ENCODE results near the gene ATP23. TPM values are rescaled to one million over a fixed set of nuclear protein-coding genes. Genes with fewer than 3 reads are reported as not detected.

The ATP23 gene
- total RNA-seq, 2 donors from 2014 or later = 5.7 to 12.5 TPM

- Mint-ChIP-seq H3K9me3 (peaks cover 26% of the 10 kb centered on the region), H3K27ac (no peak overlapping the region), H3K4me3 (no peak overlapping the region), H3K36me3 (peaks cover 22% of the 10 kb centered on the region), H3K27me3 (peaks cover 9 to 19% of the 10 kb centered on the region in 2 donors), H3K4me1 (ENCODE audit: low read depth in 2 of 2) (peaks cover 0 to 2% of the 10 kb centered on the region in 2 donors)
- no peak for DNase-seq (ENCODE audit: low spot score)
- no peak for ATAC-seq
Measured at GRCh38 chr12:57966536-57966935, 25.2 kb downstream of the ATP23 start.

- H3K4me3 Mint-ChIP-seq = no peak overlapping the region
- H3K36me3 Mint-ChIP-seq = no peaks in the 10 kb centered on the region
- ATAC-seq (no peak), DNase-seq (ENCODE audit: low spot score) (no peak)
- H3K4me1 Mint-ChIP-seq (ENCODE audit: low read depth in 2 of 2) = no peaks in the 10 kb centered on the region
- H3K27me3 Mint-ChIP-seq = peaks cover 26 to 40% of the 10 kb centered on the region in 2 donors
- no peak overlapping the region for H3K27ac Mint-ChIP-seq
- no peaks in the 10 kb centered on the region for H3K9me3 Mint-ChIP-seq
Measured at GRCh38 chr12:57983146-57983857, 41.9 kb downstream of the ATP23 start.

GRCh38 chr12:57983858-57984505 lies 42.6 kb downstream of the ATP23 start:
- Mint-ChIP-seq H3K27ac (no peak overlapping the region), H3K36me3 (no peaks in the 10 kb centered on the region), H3K9me3 (no peaks in the 10 kb centered on the region), H3K4me1 (ENCODE audit: low read depth in 2 of 2) (no peaks in the 10 kb centered on the region), H3K27me3 (peaks cover 23 to 40% of the 10 kb centered on the region in 2 donors), H3K4me3 (no peak overlapping the region)
- DNase-seq (ENCODE audit: low spot score) (no peak), ATAC-seq (no peak)

- H3K4me3 Mint-ChIP-seq = no peak overlapping the region
- no peaks in the 10 kb centered on the region for H3K36me3 Mint-ChIP-seq
- no peak overlapping the region for H3K27ac Mint-ChIP-seq
- H3K4me1 Mint-ChIP-seq (ENCODE audit: low read depth in 2 of 2) = no peaks in the 10 kb centered on the region
- no peak for ATAC-seq
- no peak for DNase-seq (ENCODE audit: low spot score)
- H3K27me3 Mint-ChIP-seq = peaks cover 31 to 40% of the 10 kb centered on the region in 2 donors
- no peaks in the 10 kb centered on the region for H3K9me3 Mint-ChIP-seq
Measured at GRCh38 chr12:57984629-57985151, 43.3 kb downstream of the ATP23 start.

GRCh38 chr12:57985685-57986084 lies 44.3 kb downstream of the ATP23 start:
- H3K4me3 Mint-ChIP-seq = no peak overlapping the region
- no peak for DNase-seq (ENCODE audit: low spot score)

GRCh38 chr12:57989838-57990237 lies 48.5 kb downstream of the ATP23 start:
- H3K9me3 Mint-ChIP-seq = peaks cover 9% of the 10 kb centered on the region
- H3K27ac Mint-ChIP-seq = no peak overlapping the region
- no peak for DNase-seq (ENCODE audit: low spot score)
- H3K27me3 Mint-ChIP-seq = peaks cover 23% of the 10 kb centered on the region in 2 donors
- no peaks in the 10 kb centered on the region for H3K36me3 Mint-ChIP-seq
- H3K4me1 Mint-ChIP-seq (ENCODE audit: low read depth in 2 of 2) = no peaks in the 10 kb centered on the region
- ATAC-seq = no peak
- no peak overlapping the region for H3K4me3 Mint-ChIP-seq

More at GRCh38 chr12:57985685-57986084, 44.3 kb downstream of the ATP23 start:
- Mint-ChIP-seq H3K27ac (no peak overlapping the region), H3K36me3 (no peaks in the 10 kb centered on the region), H3K9me3 (no peaks in the 10 kb centered on the region), H3K4me1 (ENCODE audit: low read depth in 2 of 2) (no peaks in the 10 kb centered on the region), H3K27me3 (peaks cover 29 to 35% of the 10 kb centered on the region in 2 donors)
- no peak for ATAC-seq

- Mint-ChIP-seq H3K9me3 (peaks cover 9% of the 10 kb centered on the region), H3K27me3 (peaks cover 18 to 22% of the 10 kb centered on the region in 2 donors), H3K36me3 (no peaks in the 10 kb centered on the region), H3K27ac (no peak overlapping the region), H3K4me1 (ENCODE audit: low read depth in 2 of 2) (no peaks in the 10 kb centered on the region), H3K4me3 (no peak overlapping the region)
- ATAC-seq (no peak), DNase-seq (ENCODE audit: low spot score) (no peak)
Measured at GRCh38 chr12:57990241-57990883, 49.0 kb downstream of the ATP23 start.

GRCh38 chr12:57992001-57992400 lies 50.6 kb downstream of the ATP23 start:
- ATAC-seq (no peak), DNase-seq (ENCODE audit: low spot score) (no peak)
- Mint-ChIP-seq H3K27ac (no peak overlapping the region), H3K9me3 (peaks cover 13% of the 10 kb centered on the region), H3K4me1 (ENCODE audit: low read depth in 2 of 2) (no peaks in the 10 kb centered on the region), H3K36me3 (peaks cover 6% of the 10 kb centered on the region), H3K27me3 (peaks cover 20 to 23% of the 10 kb centered on the region in 2 donors), H3K4me3 (no peak overlapping the region)

GRCh38 chr12:57993030-57993429 lies 51.7 kb downstream of the ATP23 start:
- no peak for ATAC-seq
- H3K27ac Mint-ChIP-seq = no peak overlapping the region
- no peak overlapping the region for H3K4me3 Mint-ChIP-seq
- peaks cover 6% of the 10 kb centered on the region for H3K36me3 Mint-ChIP-seq
- peaks cover 21 to 23% of the 10 kb centered on the region in 2 donors for H3K27me3 Mint-ChIP-seq
- H3K4me1 Mint-ChIP-seq (ENCODE audit: low read depth in 2 of 2) = no peaks in the 10 kb centered on the region
- DNase-seq (ENCODE audit: low spot score) = no peak
- peaks cover 13% of the 10 kb centered on the region for H3K9me3 Mint-ChIP-seq

GRCh38 chr12:57993834-57994233 lies 52.5 kb downstream of the ATP23 start:
- H3K36me3 Mint-ChIP-seq = peaks cover 6% of the 10 kb centered on the region
- no peak overlapping the region for H3K4me3 Mint-ChIP-seq
- DNase-seq (ENCODE audit: low spot score) (no peak), ATAC-seq (no peak)
- no peaks in the 10 kb centered on the region for H3K4me1 Mint-ChIP-seq (ENCODE audit: low read depth in 2 of 2)
- H3K9me3 Mint-ChIP-seq = peaks cover 13% of the 10 kb centered on the region
- H3K27ac Mint-ChIP-seq = no peak overlapping the region
- peaks cover 16 to 20% of the 10 kb centered on the region in 2 donors for H3K27me3 Mint-ChIP-seq

GRCh38 chr12:57996520-57996919 lies 55.2 kb downstream of the ATP23 start:
- Mint-ChIP-seq H3K4me1 (ENCODE audit: low read depth in 2 of 2) (no peaks in the 10 kb centered on the region), H3K36me3 (peaks cover 25% of the 10 kb centered on the region), H3K4me3 (no peak overlapping the region), H3K9me3 (peaks cover 12% of the 10 kb centered on the region), H3K27me3 (peaks cover 11 to 24% of the 10 kb centered on the region in 2 donors), H3K27ac (no peak overlapping the region)
- DNase-seq (ENCODE audit: low spot score) (no peak), ATAC-seq (no peak)

- H3K9me3 Mint-ChIP-seq = peaks cover 10% of the 10 kb centered on the region
- ATAC-seq = peak; percentile 48
- H3K27ac Mint-ChIP-seq = no peak overlapping the region
- no peak for DNase-seq (ENCODE audit: low spot score)
- no peak overlapping the region for H3K4me3 Mint-ChIP-seq
- no peaks in the 10 kb centered on the region for H3K4me1 Mint-ChIP-seq (ENCODE audit: low read depth in 2 of 2)
- H3K36me3 Mint-ChIP-seq = peaks cover 26% of the 10 kb centered on the region
- H3K27me3 Mint-ChIP-seq = peaks cover 9 to 31% of the 10 kb centered on the region in 2 donors
Measured at GRCh38 chr12:57998251-57998650, 56.9 kb downstream of the ATP23 start.

- no peak for ATAC-seq
Measured at GRCh38 chr12:58000499-58000898, 59.1 kb downstream of the ATP23 start.

GRCh38 chr12:58007875-58008274 lies 66.5 kb downstream of the ATP23 start:
- Mint-ChIP-seq H3K27ac (no peak overlapping the region), H3K4me1 (ENCODE audit: low read depth in 2 of 2) (no peaks in the 10 kb centered on the region), H3K4me3 (no peak overlapping the region), H3K27me3 (peaks cover 6 to 29% of the 10 kb centered on the region in 2 donors), H3K9me3 (no peaks in the 10 kb centered on the region), H3K36me3 (no peaks in the 10 kb centered on the region)
- DNase-seq (ENCODE audit: low spot score) = no peak
- peak in 1 of 2 donors; percentile 51 for ATAC-seq

More at GRCh38 chr12:58000499-58000898, 59.1 kb downstream of the ATP23 start:
- H3K36me3 Mint-ChIP-seq = peaks cover 26% of the 10 kb centered on the region
- no peaks in the 10 kb centered on the region for H3K4me1 Mint-ChIP-seq (ENCODE audit: low read depth in 2 of 2)
- no peak for DNase-seq (ENCODE audit: low spot score)
- H3K4me3 Mint-ChIP-seq = no peak overlapping the region
- H3K27ac Mint-ChIP-seq = no peak overlapping the region
- peaks cover 10 to 49% of the 10 kb centered on the region in 2 donors for H3K27me3 Mint-ChIP-seq
- peaks cover 10% of the 10 kb centered on the region for H3K9me3 Mint-ChIP-seq

All from natural killer cell treated with Interleukin-12 subunit alpha and Interleukin-12 subunit beta and Interleukin-15 and Interleukin-18, amount 100 ng/mL, for 72 hours (primary cell).